Smooth muscle cell of trachea (primary cell): ENCODE results near the gene SLC2A2. TPM values are rescaled to one million over a fixed set of nuclear protein-coding genes. Genes with fewer than 3 reads are reported as not detected.

Experiments used
- total RNA-seq: library from RNA; depleted of rRNA; stranded (reverse); fragments of >200 nt; gene quantifications from 2 replicates; pipeline ENCODE4 v1.2.1, GENCODE V29; 2014

Gene SLC2A2
- total RNA-seq: not detected in 2 replicates

GRCh38 chr3:171026597-171027293, at the start of gene SLC2A2:
SLC2A2 (minus strand) TSS chr3:171026720; CDS start chr3:171026670, 50 bp downstream.

Other genes with a start within 250 kb of the SLC2A2 start
- 73.3 and 335 TPM in 2 replicates for gene RPL22L1, start 156.5 kb downstream of the SLC2A2 start, total RNA-seq
- 7.4 and 10.6 TPM in 2 replicates for gene EIF5A2, start 118.1 kb downstream of the SLC2A2 start, total RNA-seq